Muscle of leg (tissue), 11 donors: ENCODE data around the gene ANKRD52. TPM values are rescaled to one million over a fixed set of nuclear protein-coding genes. Genes with fewer than 3 reads are reported as not detected.
A peak's percentile ranks its signal among the peaks of the same experiment; 100 is the strongest.
"Not testable (repeated sequence)": the region's sequence is repeated elsewhere in the genome, so short reads cannot be mapped to it uniquely, and the experiment has no call there.

Experiments
- DNase-seq: peaks from one replicate; pipeline ENCODE4 v3.0.0; 2013
- H3K27ac ChIP-seq: one replicate; pipeline ENCODE4 v1.5.1; 2013; ENCODE audit warnings: mild to moderate bottlenecking, low read length, control low read depth
- H3K27me3 ChIP-seq: one replicate; pipeline ENCODE4 v1.6.1; 2013; ENCODE audit warnings: low read length; ENCODE audit not compliant: control insufficient read depth, insufficient read depth
- H3K36me3 ChIP-seq: one replicate; pipeline ENCODE4 v1.6.1; 2013; ENCODE audit warnings: low read length; ENCODE audit not compliant: control insufficient read depth, insufficient read depth
- H3K4me1 ChIP-seq: one replicate; pipeline ENCODE4 v1.6.1; 2013; ENCODE audit warnings: low read length; ENCODE audit not compliant: control insufficient read depth, insufficient read depth
- H3K4me3 ChIP-seq: one replicate; pipeline ENCODE4 v1.5.1; 2013; ENCODE audit warnings: low read length, control low read depth
- H3K9me3 ChIP-seq: replicated peaks from 2 replicates; pipeline ENCODE4 v1.6.1; 2013; ENCODE audit warnings: low read depth, low read length; ENCODE audit not compliant: control insufficient read depth
- WGBS: methylation state at CpG from one replicate; pipeline ENCODE4 v1.1.5; 2013; ENCODE audit warnings: missing lambda C conversion rate; ENCODE audit not compliant: insufficient coverage; 5-methylcytosine and 5-hydroxymethylcytosine counted together
- polyA plus RNA-seq, 8 donors: library from polyadenylated mRNA; unstranded; fragments of 120-200 nt; gene quantifications; one replicate each; pipeline versions ENCODE4 v1.2.1 to v1.2.3, GENCODE V29; 2013; ENCODE audit warnings: inconsistent platforms in 1 of 8, low replicate concordance in 1 of 8; ENCODE audit not compliant: insufficient read length in 8 of 8, insufficient read depth in 1 of 8
- total RNA-seq: library from RNA; stranded (reverse); fragments of 120-200 nt; gene quantifications from one replicate; pipeline ENCODE4 v1.2.4, GENCODE V29; 2013

The ANKRD52 gene
- total and polyA plus RNA-seq, 9 donors = 8.6 to 22.6 (median 18.8) TPM

DNA sequence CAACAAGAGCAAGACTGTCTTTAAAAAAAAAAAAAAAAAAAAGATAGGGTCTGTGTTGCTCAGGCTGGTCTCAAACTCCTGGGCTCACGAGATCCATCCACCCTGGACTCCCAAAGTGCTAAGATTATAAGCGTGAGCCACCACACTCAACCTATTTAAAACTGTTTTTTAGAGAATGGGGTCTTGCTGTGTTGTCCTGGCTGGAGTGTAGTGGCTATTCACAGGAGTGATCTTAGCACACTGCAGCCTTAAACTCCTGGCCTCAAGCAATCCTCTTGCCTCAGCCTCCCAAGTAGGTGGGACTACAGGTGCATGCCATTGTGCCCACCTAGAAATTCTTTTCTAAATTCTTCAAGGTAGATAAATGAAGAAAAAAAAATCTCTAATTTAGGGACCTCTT is 16.1 kb upstream of the ANKRD52 start:
- no peaks in the 10 kb centered on the region for H3K9me3 ChIP-seq
- WGBS = no CpG with 5 or more reads among the region's 2 CpGs
- no peaks in the 10 kb centered on the region for H3K27me3 ChIP-seq
- no peaks in the 10 kb centered on the region for H3K4me1 ChIP-seq
- peaks cover 82% of the 10 kb centered on the region for H3K36me3 ChIP-seq
- H3K4me3 ChIP-seq = no peak overlapping the region
- no peak for DNase-seq
- no peak overlapping the region for H3K27ac ChIP-seq

- not testable (repeated sequence) for H3K9me3 ChIP-seq, DNase-seq, H3K27me3 ChIP-seq, H3K27ac ChIP-seq, H3K4me3 ChIP-seq, H3K4me1 ChIP-seq
- peaks cover 69% of the 10 kb centered on the region for H3K36me3 ChIP-seq
- no CpG with 5 or more reads among the region's 2 CpGs for WGBS
These were observed 14.3 kb upstream of the ANKRD52 start for GRCh38 chr12:56272468-56272867.

- Histone ChIP-seq H3K4me3 (no peak overlapping the region), H3K36me3 (peaks cover 65% of the 10 kb centered on the region), H3K4me1 (peaks cover 14% of the 10 kb centered on the region), H3K9me3 (no peaks in the 10 kb centered on the region), H3K27me3 (no peaks in the 10 kb centered on the region), H3K27ac (peak overlapping the region; percentile 57)
- WGBS = 0% methylated on average over 1 of the region's 1 CpG
- DNase-seq = peak; percentile 61
These were observed 12.8 kb upstream of the ANKRD52 start for GRCh38 chr12:56271031-56271430.

DNA sequence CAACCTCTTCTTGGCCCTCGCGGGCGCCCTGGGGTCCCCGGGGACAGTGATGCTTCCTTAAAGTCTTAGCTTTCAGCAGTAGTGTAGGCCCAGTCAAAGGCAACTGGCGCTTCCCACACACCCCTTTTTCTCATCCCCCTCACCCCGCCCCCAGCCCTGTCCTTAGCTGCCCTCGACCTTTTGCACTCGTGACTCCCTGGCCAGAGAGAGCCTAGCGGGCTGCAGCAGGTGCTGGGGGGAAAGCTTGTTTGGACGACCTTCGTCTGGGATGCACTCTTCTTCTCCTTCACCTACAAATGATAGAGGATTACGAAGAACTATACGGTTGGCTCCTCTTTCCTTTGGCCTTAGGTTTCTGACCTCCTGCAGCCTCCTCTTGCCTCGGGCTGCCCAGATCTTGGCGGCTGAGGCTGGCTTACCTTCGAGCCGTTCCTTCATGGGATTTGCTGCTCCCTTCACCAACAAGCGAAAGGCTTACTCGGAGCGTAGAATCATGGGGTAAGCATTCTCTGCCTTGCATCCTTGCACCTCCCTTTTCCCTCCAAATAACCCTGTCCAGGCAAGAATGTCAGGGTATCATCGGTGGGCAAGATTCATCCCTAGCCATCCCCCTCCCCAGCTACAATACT is 9.4 kb upstream of the ANKRD52 start:
- no peaks in the 10 kb centered on the region for H3K9me3 ChIP-seq
- whole genome bisulfite sequencing = 25% methylated on average over 13 of the region's 21 CpGs
- H3K27ac ChIP-seq = peak overlapping the region; percentile 86
- peaks cover 14% of the 10 kb centered on the region for H3K4me1 ChIP-seq
- no peaks in the 10 kb centered on the region for H3K27me3 ChIP-seq
- H3K4me3 ChIP-seq = peak overlapping the region; percentile 74
- no peak for DNase-seq
- H3K36me3 ChIP-seq = peaks cover 31% of the 10 kb centered on the region

GRCh38 chr12:56266693-56267442 is 8.7 kb upstream of the ANKRD52 start, which contains the start of gene COQ10A:
Gene COQ10A, plus strand, starts transcription at chr12:56266942. Its CDS starts 177 bp downstream, at chr12:56267119.
- no peaks in the 10 kb centered on the region for H3K9me3 ChIP-seq
- peaks cover 26% of the 10 kb centered on the region for H3K36me3 ChIP-seq
- peak within 1 kb of the TSS; percentile 74 for H3K4me3 ChIP-seq
- peaks cover 17% of the 10 kb centered on the region for H3K4me1 ChIP-seq
- WGBS = under 1% methylated on average over 67 of the region's 68 CpGs
- H3K27ac ChIP-seq = peak within 1 kb of the TSS; percentile 98
- no peaks in the 10 kb centered on the region for H3K27me3 ChIP-seq
- DNase-seq = peak; percentile 95

DNA sequence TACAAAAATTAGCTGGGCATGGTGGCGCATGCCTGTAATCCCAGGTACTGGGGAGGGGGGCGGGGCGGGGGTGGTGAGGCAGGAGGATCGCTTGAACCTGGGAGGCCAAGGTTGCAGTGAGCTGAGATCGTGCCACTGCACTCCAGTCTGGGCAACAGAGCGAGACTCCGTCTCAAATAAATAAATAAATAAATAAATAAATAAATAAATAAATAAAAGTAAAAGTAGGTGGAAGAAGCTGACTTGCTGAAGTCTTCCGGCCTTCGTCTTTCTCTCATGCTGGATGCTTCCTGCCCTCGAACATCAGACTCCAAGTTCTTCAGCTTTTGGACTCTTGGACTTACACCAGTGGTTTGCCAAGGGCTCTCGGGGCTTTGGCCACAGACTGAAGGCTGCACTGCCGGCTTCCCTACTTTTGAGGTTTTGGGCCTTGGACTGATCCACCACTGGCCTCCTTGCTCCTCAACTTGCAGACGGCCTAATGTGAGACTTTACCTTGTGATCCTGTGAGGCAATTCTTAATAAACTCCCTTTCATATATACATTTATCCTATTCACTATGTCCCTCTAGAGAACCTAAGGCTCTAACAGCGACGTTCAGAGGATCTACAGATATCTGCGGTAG is 8.0 kb upstream of the ANKRD52 start:
- peaks cover 21% of the 10 kb centered on the region for H3K36me3 ChIP-seq
- H3K9me3 ChIP-seq, DNase-seq, H3K27me3 ChIP-seq: not testable (repeated sequence)
- H3K4me3 ChIP-seq = peak overlapping the region; percentile 74
- H3K27ac ChIP-seq = peak overlapping the region; percentile 98
- 63% methylated on average over 13 of the region's 16 CpGs for WGBS
- peaks cover 17% of the 10 kb centered on the region for H3K4me1 ChIP-seq

GRCh38 chr12:56262955-56263354 is 4.8 kb upstream of the ANKRD52 start:
- DNase-seq, H3K9me3 ChIP-seq, H3K27ac ChIP-seq, H3K4me3 ChIP-seq, H3K36me3 ChIP-seq, H3K27me3 ChIP-seq: not testable (repeated sequence)
- WGBS = 78% methylated on average over 4 of the region's 7 CpGs
- H3K4me1 ChIP-seq = peaks cover 31% of the 10 kb centered on the region

DNA sequence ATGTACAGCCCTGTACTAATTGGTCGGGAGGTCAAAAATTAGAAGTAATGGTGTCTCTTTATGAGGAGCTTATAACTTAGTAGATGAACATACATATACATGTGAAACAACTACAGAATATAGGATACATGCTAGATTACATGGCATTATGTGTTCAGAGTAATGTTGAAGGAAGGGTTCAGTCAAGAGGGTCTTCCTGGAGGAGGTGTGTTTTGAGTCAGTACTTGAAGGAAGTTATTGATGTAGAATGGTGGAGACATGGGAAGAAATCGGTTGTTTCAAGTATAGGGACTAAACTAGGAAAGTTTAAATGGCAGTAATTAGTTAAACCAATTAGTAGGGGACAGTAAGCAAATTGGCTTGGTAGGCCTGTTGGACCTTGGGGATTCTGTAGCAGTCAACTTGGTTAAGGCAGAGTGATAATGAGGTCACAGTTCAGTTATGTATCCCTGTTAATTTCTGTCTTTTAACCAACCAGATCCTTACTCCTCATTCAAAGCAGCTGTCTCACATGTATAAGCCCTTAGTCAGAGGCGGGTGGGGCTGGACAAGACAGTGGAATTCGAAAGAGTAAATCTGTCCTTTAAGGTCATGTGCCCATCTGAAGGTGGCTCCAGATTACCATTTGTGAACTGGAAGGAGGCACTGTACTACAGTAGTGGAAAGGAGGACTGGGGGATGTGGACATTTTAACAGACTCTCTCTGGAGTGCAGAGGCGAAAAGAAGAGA is 3.5 kb upstream of the ANKRD52 start:
- 69% methylated on average over 2 of the region's 5 CpGs for WGBS
- Histone ChIP-seq H3K4me1 (peaks cover 34% of the 10 kb centered on the region), H3K4me3 (no peak overlapping the region), H3K9me3 (no peaks in the 10 kb centered on the region), H3K36me3 (peaks cover 5% of the 10 kb centered on the region), H3K27ac (peak overlapping the region; percentile 66), H3K27me3 (no peaks in the 10 kb centered on the region)
- peak; percentile 35 for DNase-seq

DNA sequence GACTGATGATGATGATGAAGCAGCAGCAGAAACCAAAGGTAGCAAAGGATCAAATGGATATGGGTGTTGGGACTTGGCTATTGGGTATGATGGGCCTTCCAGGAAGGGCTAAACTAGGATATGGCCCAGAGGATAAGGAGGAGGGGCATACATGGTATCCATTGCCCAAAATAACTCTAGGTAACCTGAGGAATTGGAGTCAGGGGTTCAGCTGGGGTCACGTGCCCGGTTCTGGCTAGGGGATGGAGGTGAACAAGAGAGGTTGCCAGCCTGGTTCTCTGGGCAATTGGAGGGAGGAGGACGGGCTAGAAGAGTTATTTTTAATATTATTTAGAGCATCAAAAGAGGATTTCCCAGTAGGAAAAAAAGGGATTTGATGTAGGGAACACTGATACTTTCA is 2.7 kb upstream of the ANKRD52 start:
- no peaks in the 10 kb centered on the region for H3K9me3 ChIP-seq
- WGBS = 80% methylated on average over 1 of the region's 3 CpGs
- H3K27me3 ChIP-seq = no peaks in the 10 kb centered on the region
- H3K27ac ChIP-seq = peak overlapping the region; percentile 54
- peaks cover 32% of the 10 kb centered on the region for H3K4me1 ChIP-seq
- peaks cover 13% of the 10 kb centered on the region for H3K36me3 ChIP-seq
- DNase-seq = no peak
- no peak overlapping the region for H3K4me3 ChIP-seq

DNA sequence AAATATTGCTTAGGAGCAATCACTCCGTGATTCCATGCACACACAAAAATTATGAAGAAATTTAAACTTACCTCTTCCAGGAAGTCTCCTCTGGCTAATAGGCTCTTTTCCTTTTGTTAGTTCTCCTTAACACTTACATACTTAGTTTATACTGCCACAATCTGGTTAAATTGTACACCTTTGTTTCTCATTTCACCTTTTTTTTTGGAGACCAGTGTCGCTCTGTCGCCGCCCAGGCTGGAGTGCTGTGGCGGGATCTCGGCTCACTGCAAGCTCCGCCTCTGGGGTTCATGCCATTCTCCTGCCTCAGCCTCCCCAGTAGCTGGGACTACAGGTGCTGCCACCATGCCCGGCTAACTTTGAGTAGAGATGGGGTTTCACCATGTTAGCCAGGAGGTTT is 2.2 kb upstream of the ANKRD52 start:
- peaks cover 18% of the 10 kb centered on the region for H3K36me3 ChIP-seq
- no peaks in the 10 kb centered on the region for H3K9me3 ChIP-seq
- peak overlapping the region; percentile 29 for H3K27ac ChIP-seq
- no peak overlapping the region for H3K4me3 ChIP-seq
- H3K4me1 ChIP-seq = peaks cover 32% of the 10 kb centered on the region
- 83% methylated on average over 5 of the region's 8 CpGs for WGBS
- DNase-seq = no peak
- no peaks in the 10 kb centered on the region for H3K27me3 ChIP-seq
